Tibial nerve (tissue), 4 donors: ENCODE data around the gene PRKCD. TPM values are rescaled to one million over a fixed set of nuclear protein-coding genes. Genes with fewer than 3 reads are reported as not detected.

ENCODE experiments used
- DNase-seq, 2 donors: peaks; one replicate each; pipeline ENCODE4 v3.0.0-alpha.2; 2019; ENCODE audit warnings: low spot score in 2 of 2
- H3K27ac ChIP-seq, 4 donors: fragments of 200-600 bp; sonication (generic) in 3 of 4; one replicate each; pipeline ENCODE4 v1.5.1; 2017 to 2019; ENCODE audit warnings: mild to moderate bottlenecking in 1 of 4
- H3K27me3 ChIP-seq, 2 donors: fragments of 200-600 bp; sonication (generic) in 1 of 2; one replicate each; pipeline versions ENCODE4 v1.5.1 to v1.6.0; 2017 to 2019
- H3K36me3 ChIP-seq, 3 donors: fragments of 200-600 bp; sonication (generic); one replicate each; pipeline ENCODE4 v1.5.1; 2018 to 2019
- H3K4me1 ChIP-seq, 4 donors: fragments of 200-600 bp; sonication (generic) in 3 of 4; one replicate each; pipeline ENCODE4 v1.5.1; 2017 to 2019
- H3K4me3 ChIP-seq, 4 donors: fragments of 200-600 bp; sonication (generic) in 3 of 4; one replicate each; pipeline ENCODE4 v1.5.1; 2017 to 2019; ENCODE audit warnings: mild to moderate bottlenecking in 1 of 4, moderate library complexity in 1 of 4
- H3K9me3 ChIP-seq, 4 donors: fragments of 200-600 bp; sonication (generic) in 3 of 4; one replicate each; pipeline ENCODE4 v1.5.1; 2017 to 2019
- EP300 ChIP-seq, 2 donors: sonication (generic); formaldehyde crosslinking; IDR thresholded peaks; one replicate each; pipeline ENCODE4 v1.6.1; 2017; ENCODE audit warnings: antibody characterized with exemption in 2 of 2, mild to moderate bottlenecking in 1 of 2
- POLR2A ChIP-seq, 2 donors: fragments of 450-650 bp; IDR thresholded peaks; one replicate each; pipeline ENCODE4 v1.6.1; 2017; ENCODE audit warnings: antibody characterized with exemption in 2 of 2, mild to moderate bottlenecking in 2 of 2, moderate library complexity in 2 of 2
- WGBS, 2 donors: methylation state at CpG; one replicate each; pipeline ENCODE4 v1.1.5; 2018; 5-methylcytosine and 5-hydroxymethylcytosine counted together
- total RNA-seq, 4 donors: library from RNA; depleted of rRNA; stranded (reverse); fragments of >200 nt; gene quantifications; one replicate each; pipeline ENCODE4 v1.1.0, GENCODE V29; 2016
- TF ChIP-seq, protein P1 (sequence below), 5 experiments: fragments of 200-600 bp in 3 of 5; fragments of 450-650 bp in 2 of 5; sonication (generic) in 3 of 5; IDR thresholded peaks; one replicate each; pipeline ENCODE4 v1.5.1; 2016 to 2019; ENCODE audit warnings: antibody characterized with exemption in 5 of 5, mild to moderate bottlenecking in 3 of 5, moderate library complexity in 2 of 5

Gene PRKCD
- total RNA-seq, 4 donors from 2014 or later, result 13.5 to 30.6 (median 19.9) TPM

DNA sequence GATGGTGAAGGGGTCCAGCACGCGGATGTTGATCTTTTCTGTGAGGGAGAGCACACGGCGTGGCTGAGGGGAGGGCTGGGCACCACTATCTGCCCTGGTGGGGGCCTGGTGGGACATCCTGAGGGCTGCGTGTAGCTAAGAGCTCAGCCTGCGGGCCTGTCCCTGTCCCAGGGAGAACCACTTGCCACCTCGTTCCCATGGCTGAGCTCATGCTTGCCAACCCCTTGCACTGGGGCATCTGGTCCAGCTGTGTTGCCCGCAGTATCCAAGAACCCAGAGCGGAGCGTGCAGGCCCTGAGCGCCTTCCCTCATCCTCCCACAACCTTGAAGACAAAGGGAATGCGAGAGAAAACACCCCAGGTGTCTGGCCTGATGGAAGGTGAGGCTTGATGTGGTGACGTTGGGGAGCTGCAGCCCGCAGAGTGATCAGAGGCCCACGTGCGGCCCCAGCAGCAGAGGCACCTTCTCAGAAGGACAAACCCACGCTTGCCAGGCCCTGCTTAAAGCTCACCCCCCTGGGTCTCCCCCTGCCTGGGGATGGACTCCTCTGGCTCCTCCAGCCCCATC is 65.9 kb downstream of the PRKCD start:
- H3K36me3 ChIP-seq, result peaks cover 5 to 93% (median 45%) of the 10 kb centered on the region in 3 donors
- no peaks in the 10 kb centered on the region for H3K4me1 ChIP-seq
- no peak overlapping the region for H3K27ac ChIP-seq
- H3K4me3 ChIP-seq, result no peak overlapping the region
- no peak for DNase-seq
- no peaks in the 10 kb centered on the region for H3K27me3 ChIP-seq
- TF ChIP-seq POLR2A (IDR thresholded peaks at IDR 0.05), result no peak
- TF ChIP-seq EP300 (IDR thresholded peaks at IDR 0.05), result no peak
- TF ChIP-seq, protein P1, sequence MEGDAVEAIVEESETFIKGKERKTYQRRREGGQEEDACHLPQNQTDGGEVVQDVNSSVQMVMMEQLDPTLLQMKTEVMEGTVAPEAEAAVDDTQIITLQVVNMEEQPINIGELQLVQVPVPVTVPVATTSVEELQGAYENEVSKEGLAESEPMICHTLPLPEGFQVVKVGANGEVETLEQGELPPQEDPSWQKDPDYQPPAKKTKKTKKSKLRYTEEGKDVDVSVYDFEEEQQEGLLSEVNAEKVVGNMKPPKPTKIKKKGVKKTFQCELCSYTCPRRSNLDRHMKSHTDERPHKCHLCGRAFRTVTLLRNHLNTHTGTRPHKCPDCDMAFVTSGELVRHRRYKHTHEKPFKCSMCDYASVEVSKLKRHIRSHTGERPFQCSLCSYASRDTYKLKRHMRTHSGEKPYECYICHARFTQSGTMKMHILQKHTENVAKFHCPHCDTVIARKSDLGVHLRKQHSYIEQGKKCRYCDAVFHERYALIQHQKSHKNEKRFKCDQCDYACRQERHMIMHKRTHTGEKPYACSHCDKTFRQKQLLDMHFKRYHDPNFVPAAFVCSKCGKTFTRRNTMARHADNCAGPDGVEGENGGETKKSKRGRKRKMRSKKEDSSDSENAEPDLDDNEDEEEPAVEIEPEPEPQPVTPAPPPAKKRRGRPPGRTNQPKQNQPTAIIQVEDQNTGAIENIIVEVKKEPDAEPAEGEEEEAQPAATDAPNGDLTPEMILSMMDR (IDR thresholded peaks at IDR 0.05), result no peak
- H3K9me3 ChIP-seq, result no peaks in the 10 kb centered on the region
- 95 to 96% methylated on average over 15 of the region's 17 CpGs for WGBS, 2 donors

DNA sequence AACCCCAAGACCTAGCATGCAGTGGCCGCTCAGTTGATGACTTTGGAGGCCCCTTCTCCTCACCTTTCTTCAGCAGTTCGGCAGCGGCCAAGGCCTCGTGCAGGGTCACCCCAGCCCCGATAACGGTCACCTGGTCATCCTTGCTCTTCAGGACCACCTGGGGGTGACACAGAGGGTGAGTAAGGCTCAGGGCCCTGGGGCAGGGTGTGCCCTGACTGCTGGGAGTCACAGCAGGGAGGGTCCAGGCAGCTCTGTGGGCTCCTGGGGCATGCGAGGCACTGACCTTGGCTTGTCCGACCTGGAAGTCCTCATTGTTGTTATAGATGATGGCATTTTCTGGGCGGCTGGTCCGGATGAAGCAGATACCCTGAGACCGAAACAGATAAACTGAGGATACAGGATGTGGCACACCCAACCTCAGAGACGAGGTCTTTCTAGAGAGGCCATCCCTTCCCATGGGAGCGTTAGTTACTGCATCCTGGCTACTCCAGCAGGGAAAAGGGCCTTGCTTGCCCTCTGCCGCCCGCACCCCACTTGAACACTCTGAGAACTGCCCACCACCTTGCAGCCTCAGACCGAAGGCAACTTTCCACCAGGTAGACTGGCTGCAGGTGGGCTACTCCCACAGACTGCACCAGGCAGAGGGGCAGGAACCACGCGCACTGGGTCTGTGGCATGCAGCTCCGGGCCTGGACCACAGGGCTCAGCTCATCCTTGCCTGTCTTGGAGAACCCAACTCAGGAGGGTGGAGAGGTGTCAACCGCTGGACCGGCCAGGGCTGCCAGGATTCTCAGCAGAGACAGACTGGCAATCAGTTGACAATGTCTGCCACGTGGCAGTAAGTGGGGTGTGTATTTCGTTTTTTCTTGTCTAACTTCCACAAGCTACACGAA is 67.2 kb downstream of the PRKCD start:
- Histone ChIP-seq H3K27me3 (no peaks in the 10 kb centered on the region), H3K4me1 (peaks cover 0 to 6% (median 0%) of the 10 kb centered on the region in 4 donors), H3K4me3 (no peak overlapping the region), H3K36me3 (peaks cover 5 to 100% (median 50%) of the 10 kb centered on the region in 3 donors), H3K27ac (no peak overlapping the region), H3K9me3 (no peaks in the 10 kb centered on the region)
- TF ChIP-seq, protein P1 (IDR thresholded peaks at IDR 0.05), result no peak
- TF ChIP-seq EP300 (IDR thresholded peaks at IDR 0.05) (no peak), POLR2A (IDR thresholded peaks at IDR 0.05) (no peak)
- no peak for DNase-seq
- WGBS, 2 donors, result 84 to 89% methylated on average over 21 to 23 of the region's 24 CpGs

DNA sequence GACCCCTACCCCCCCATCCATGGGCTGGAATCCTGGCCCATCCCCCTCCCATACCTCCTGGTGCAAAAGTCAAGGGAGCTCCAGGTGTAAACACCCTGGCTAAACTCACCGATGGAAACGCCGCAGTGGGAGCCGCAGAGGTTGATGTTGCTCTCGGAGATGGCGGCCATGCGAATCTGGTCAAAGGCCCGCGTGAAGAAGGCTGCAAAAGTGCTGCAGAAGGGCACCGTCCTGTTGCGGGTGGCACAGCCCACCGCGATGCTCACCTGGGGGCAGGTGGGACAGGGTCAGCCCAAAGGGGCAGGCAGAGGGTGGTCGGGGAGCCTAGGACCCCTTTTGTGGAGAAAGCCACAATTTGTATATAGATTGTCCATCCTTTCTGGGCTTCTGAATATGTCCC is 68.2 kb downstream of the PRKCD start:
- 97 to 98% methylated on average over 14 of the region's 14 CpGs for WGBS, 2 donors
- Histone ChIP-seq H3K36me3 (peaks cover 5 to 100% (median 52%) of the 10 kb centered on the region in 3 donors), H3K4me3 (no peak overlapping the region), H3K27me3 (no peaks in the 10 kb centered on the region), H3K9me3 (no peaks in the 10 kb centered on the region), H3K27ac (no peak overlapping the region), H3K4me1 (peaks cover 0 to 15% (median 0%) of the 10 kb centered on the region in 4 donors)
- TF ChIP-seq, protein P1 (IDR thresholded peaks at IDR 0.05), result no peak
- TF ChIP-seq EP300 (IDR thresholded peaks at IDR 0.05) (no peak), POLR2A (IDR thresholded peaks at IDR 0.05) (no peak)
- no peak for DNase-seq

DNA sequence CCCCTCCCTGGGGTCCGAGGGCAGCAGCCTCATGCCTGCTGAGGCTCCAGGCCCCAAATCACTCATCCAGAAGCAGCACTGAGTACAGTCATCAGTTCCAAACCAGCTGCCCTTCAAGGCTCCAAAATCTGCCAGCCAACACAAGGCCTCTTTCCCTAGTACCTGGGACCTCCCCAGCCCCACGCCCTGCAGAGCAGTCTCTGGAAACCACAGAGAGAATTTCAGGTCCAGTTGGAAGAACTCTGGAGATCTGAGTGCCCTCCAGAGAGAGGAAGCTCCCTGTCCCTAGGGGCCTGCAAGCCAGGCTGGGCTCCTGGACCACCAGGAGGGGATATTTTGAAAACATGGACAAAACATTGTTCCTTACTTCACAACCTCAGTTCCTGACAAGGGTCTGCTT is 68.6 kb downstream of the PRKCD start:
- no peak overlapping the region for H3K27ac ChIP-seq
- no peak overlapping the region for H3K4me3 ChIP-seq
- peaks cover 0 to 17% (median 0%) of the 10 kb centered on the region in 4 donors for H3K4me1 ChIP-seq
- H3K36me3 ChIP-seq, result peaks cover 5 to 100% (median 52%) of the 10 kb centered on the region in 3 donors
- DNase-seq, result no peak
- no peaks in the 10 kb centered on the region for H3K9me3 ChIP-seq
- WGBS, 2 donors, result 93 to 100% methylated on average over 2 of the region's 2 CpGs
- no peaks in the 10 kb centered on the region for H3K27me3 ChIP-seq
- TF ChIP-seq, protein P1 (IDR thresholded peaks at IDR 0.05), result no peak
- TF ChIP-seq POLR2A (IDR thresholded peaks at IDR 0.05) (no peak), EP300 (IDR thresholded peaks at IDR 0.05) (no peak)
